ENCODE results near the gene CRY2. TPM values are rescaled to one million over a fixed set of nuclear protein-coding genes. Genes with fewer than 3 reads are reported as not detected.

CRY2 gene
- total and polyA plus RNA-seq, 2 of the 13 experiments (the other 11 are each of a cell fraction or from before 2014, with no cell fraction given): 10.1 to 12.2 TPM

DNA sequence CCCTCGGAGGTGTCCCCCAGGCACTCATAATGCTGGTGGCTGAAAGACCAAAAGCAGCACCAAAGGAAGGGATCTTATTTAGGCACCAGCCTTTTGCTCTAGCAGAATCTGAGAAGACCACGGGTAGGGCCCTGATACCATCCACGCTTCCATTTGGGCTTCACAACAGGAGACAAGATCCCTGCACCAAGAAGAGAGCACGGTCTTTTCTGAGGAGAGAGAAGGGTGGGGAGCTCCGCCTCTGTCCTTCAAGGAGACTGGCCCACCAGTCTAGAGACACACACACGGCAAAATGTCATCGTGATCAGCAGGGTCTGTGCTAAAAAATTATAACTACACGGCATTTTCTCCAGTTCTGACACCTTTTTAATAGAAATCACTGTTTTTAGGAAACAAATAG lies 84.9 kb downstream of the CRY2 start (continued):
- TF ChIP-seq, protein P1, sequence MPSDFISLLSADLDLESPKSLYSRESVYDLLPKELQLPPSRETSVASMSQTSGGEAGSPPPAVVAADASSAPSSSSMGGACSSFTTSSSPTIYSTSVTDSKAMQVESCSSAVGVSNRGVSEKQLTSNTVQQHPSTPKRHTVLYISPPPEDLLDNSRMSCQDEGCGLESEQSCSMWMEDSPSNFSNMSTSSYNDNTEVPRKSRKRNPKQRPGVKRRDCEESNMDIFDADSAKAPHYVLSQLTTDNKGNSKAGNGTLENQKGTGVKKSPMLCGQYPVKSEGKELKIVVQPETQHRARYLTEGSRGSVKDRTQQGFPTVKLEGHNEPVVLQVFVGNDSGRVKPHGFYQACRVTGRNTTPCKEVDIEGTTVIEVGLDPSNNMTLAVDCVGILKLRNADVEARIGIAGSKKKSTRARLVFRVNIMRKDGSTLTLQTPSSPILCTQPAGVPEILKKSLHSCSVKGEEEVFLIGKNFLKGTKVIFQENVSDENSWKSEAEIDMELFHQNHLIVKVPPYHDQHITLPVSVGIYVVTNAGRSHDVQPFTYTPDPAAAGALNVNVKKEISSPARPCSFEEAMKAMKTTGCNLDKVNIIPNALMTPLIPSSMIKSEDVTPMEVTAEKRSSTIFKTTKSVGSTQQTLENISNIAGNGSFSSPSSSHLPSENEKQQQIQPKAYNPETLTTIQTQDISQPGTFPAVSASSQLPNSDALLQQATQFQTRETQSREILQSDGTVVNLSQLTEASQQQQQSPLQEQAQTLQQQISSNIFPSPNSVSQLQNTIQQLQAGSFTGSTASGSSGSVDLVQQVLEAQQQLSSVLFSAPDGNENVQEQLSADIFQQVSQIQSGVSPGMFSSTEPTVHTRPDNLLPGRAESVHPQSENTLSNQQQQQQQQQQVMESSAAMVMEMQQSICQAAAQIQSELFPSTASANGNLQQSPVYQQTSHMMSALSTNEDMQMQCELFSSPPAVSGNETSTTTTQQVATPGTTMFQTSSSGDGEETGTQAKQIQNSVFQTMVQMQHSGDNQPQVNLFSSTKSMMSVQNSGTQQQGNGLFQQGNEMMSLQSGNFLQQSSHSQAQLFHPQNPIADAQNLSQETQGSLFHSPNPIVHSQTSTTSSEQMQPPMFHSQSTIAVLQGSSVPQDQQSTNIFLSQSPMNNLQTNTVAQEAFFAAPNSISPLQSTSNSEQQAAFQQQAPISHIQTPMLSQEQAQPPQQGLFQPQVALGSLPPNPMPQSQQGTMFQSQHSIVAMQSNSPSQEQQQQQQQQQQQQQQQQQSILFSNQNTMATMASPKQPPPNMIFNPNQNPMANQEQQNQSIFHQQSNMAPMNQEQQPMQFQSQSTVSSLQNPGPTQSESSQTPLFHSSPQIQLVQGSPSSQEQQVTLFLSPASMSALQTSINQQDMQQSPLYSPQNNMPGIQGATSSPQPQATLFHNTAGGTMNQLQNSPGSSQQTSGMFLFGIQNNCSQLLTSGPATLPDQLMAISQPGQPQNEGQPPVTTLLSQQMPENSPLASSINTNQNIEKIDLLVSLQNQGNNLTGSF (CRISPR knock-in tag; IDR thresholded peaks at IDR 0.05): no peak

Other genes starting within 250 kb of the CRY2 start
- not detected in 2 replicates for gene CHST1, start 181.9 kb upstream of the CRY2 start, total RNA-seq (2016; rRNA removed; fragmentation: Illumina TruSeq; extraction: Trizol)
- not detected in 2 replicates for gene CHST1, start 181.9 kb upstream of the CRY2 start, polyA plus RNA-seq (2011; rRNA removed)
- gene SLC35C1, start 42.3 kb upstream of the CRY2 start, total RNA-seq (2016; rRNA removed; fragmentation: Illumina TruSeq; extraction: Trizol): 6.1 and 7.0 TPM in 2 replicates
- gene SLC35C1, start 42.3 kb upstream of the CRY2 start, polyA plus RNA-seq (2011; rRNA removed): 2.6 and 2.9 TPM in 2 replicates
- 3.0 and 4.2 TPM in 2 replicates for gene MAPK8IP1, start 38.2 kb downstream of the CRY2 start, total RNA-seq (2016; rRNA removed; fragmentation: Illumina TruSeq; extraction: Trizol)
- gene MAPK8IP1, start 38.2 kb downstream of the CRY2 start, polyA plus RNA-seq (2011; rRNA removed): 2.2 and 3.1 TPM in 2 replicates
- gene FREY1, start 59.8 kb downstream of the CRY2 start, total RNA-seq (2016; rRNA removed; fragmentation: Illumina TruSeq; extraction: Trizol): 0.73 TPM in 1 of 2 replicates, not detected in the other
- 0.22 and 0.44 TPM in 2 replicates for gene FREY1, start 59.8 kb downstream of the CRY2 start, polyA plus RNA-seq (2011; rRNA removed)
- 18.6 and 21.8 TPM in 2 replicates for gene PEX16, start 70.4 kb downstream of the CRY2 start, total RNA-seq (2016; rRNA removed; fragmentation: Illumina TruSeq; extraction: Trizol)
- gene PEX16, start 70.4 kb downstream of the CRY2 start, polyA plus RNA-seq (2011; rRNA removed): 12.5 and 16.8 TPM in 2 replicates
- 10.0 and 21.6 TPM in 2 replicates for gene LARGE2, start 75.2 kb downstream of the CRY2 start, total RNA-seq (2016; rRNA removed; fragmentation: Illumina TruSeq; extraction: Trizol)
- gene LARGE2, start 75.2 kb downstream of the CRY2 start, polyA plus RNA-seq (2011; rRNA removed): 8.5 and 12.5 TPM in 2 replicates

Measured in HepG2 (cell line).